Measurements from ENCODE around the gene IGSF3. TPM values are rescaled to one million over a fixed set of nuclear protein-coding genes. Genes with fewer than 3 reads are reported as not detected.

The IGSF3 gene
- total and polyA plus RNA-seq, 10 of the 15 experiments (the other 5 are each of a cell fraction or from before 2014, with no cell fraction given), result 1.4 to 18.0 (median 9.6) TPM

GRCh38 chr1:116709666-116710167 is 42.2 kb upstream of the IGSF3 start (continued):
- TF ChIP-seq CTCF (IDR thresholded peaks at IDR 0.05 in 2 of 3, conservative IDR thresholded peaks at IDR 0.05 in 1 of 3; ENCODE audit: control insufficient read depth in 2 of 3, extremely low read depth in 1 of 3, insufficient read depth in 1 of 3, low read depth in 3 of 3, low read length in 3 of 3) (no peak), SMAD5 (IDR thresholded peaks at IDR 0.05; ENCODE audit: low read depth) (no peak), ATF7 (IDR thresholded peaks at IDR 0.05; ENCODE audit: low read depth) (no peak), SPI1 (IDR thresholded peaks at IDR 0.05; ENCODE audit: borderline replicate concordance, insufficient read depth, low read depth, low read length) (no peak), HDAC2 (IDR thresholded peaks at IDR 0.05) (no peak), PRDM15 (CRISPR knock-in tag; IDR thresholded peaks at IDR 0.05) (no peak)
